Gastrocnemius medialis (tissue), 4 donors: ENCODE measurements around the gene MZB1.
"Not testable (repeated sequence)": the region's sequence is repeated elsewhere in the genome, so short reads cannot be mapped to it uniquely, and the experiment has no call there.

Experiments
- CTCF ChIP-seq, 5 experiments: fragments of 450-650 bp in 3 of 5; fragments of 200-600 bp in 2 of 5; sonication (generic) in 2 of 5; IDR thresholded peaks in 4 of 5; conservative IDR thresholded peaks in 1 of 5; 1 replicate in 4 of 5; 2 replicates in 1 of 5; pipeline ENCODE4 v1.5.1; 2016 to 2019; ENCODE audit warnings: antibody characterized with exemption in 5 of 5, mild to moderate bottlenecking in 3 of 5, moderate library complexity in 3 of 5
- POLR2A ChIP-seq, 2 donors: fragments of 450-650 bp; IDR thresholded peaks; one replicate each; pipeline ENCODE4 v1.6.1; 2017; ENCODE audit warnings: antibody characterized with exemption in 2 of 2, mild to moderate bottlenecking in 2 of 2, moderate library complexity in 2 of 2

- not testable (repeated sequence) for TF ChIP-seq CTCF (IDR thresholded peaks at IDR 0.05 in 4 of 5, conservative IDR thresholded peaks at IDR 0.05 in 1 of 5); POLR2A (IDR thresholded peaks at IDR 0.05)
Measured at GRCh38 chr5:139355900-139356299, 33.8 kb downstream of the MZB1 start.
